ENCODE measurements around the gene TBC1D20. TPM values are rescaled to one million over a fixed set of nuclear protein-coding genes. Genes with fewer than 3 reads are reported as not detected.
"Not testable (repeated sequence)": the region's sequence is repeated elsewhere in the genome, so short reads cannot be mapped to it uniquely, and the experiment has no call there.

Gene TBC1D20
- total RNA-seq, 2 experiments from 2014 or later = 30.1 to 30.7 TPM

DNA sequence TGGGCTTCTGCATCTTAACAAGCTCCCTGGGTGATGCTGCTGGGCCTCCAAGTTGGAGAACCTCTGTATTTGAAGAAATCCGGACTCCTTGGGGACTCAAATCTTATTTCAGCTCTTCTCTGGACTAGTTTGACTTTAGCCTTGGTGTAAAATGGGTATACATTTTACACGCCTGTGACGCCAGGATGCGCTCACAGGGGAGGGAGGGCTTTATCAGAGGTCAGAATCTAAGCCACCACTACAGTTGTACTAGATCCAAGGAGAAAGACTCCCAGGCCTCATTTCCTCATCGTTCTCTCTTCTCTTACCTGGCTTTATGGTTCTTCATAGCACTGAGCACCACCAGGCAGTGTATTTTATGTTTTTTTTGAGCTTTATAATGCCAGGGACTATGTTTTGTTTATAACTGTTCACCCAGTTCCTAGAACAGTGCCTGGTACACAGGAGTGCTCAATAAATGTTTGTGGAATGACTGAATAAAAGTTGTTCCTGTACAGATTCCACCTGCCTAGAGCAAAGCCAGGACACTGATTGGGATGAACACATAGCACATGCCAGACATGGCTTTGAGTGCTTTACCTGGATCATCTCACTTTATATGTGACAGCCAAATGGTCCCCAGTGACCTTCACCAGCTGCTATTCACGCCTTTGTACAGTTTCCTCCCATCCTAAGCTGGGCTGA is 59.3 kb downstream of the TBC1D20 start:
- no peaks in the 10 kb centered on the region for H3K27me3 Mint-ChIP-seq (ENCODE audit: low read depth)
- ChIA-PET POLR2A (interaction anchor here (1.3 kb wide), 1 partner anchor 36 kb away, joined by 3 read pairs; no protein-coding TSS in a partner anchor), CTCF (interaction anchor here (0.9 to 1.3 kb wide), 3 partner anchors 11 to 59 kb away, joined by 3 to 7 read pairs (median 3); partner anchors contain the start of gene TBC1D20)
- H3K9me3 Mint-ChIP-seq (ENCODE audit: insufficient read depth) = no peaks in the 10 kb centered on the region
- H3K36me3 Mint-ChIP-seq (ENCODE audit: low read depth) = peaks cover 16% of the 10 kb centered on the region
- DNase-seq = no peak
- peak overlapping the region; percentile 60 for H3K27ac Mint-ChIP-seq
- H3K4me1 Mint-ChIP-seq (ENCODE audit: low read depth) = peaks cover 39% of the 10 kb centered on the region
- H3K4me3 Mint-ChIP-seq = no peak overlapping the region
- no peak for ATAC-seq

- ChIA-PET POLR2A (interaction anchor here (1.3 kb wide), 1 partner anchor 35 kb away, joined by 3 read pairs; no protein-coding TSS in a partner anchor), CTCF (interaction anchor here (0.7 to 1.3 kb wide), 4 partner anchors 11 to 60 kb away, joined by 3 to 7 read pairs (median 3); partner anchors contain the start of gene TBC1D20)
- no peak for DNase-seq
- H3K4me1 Mint-ChIP-seq (ENCODE audit: low read depth) = peaks cover 38% of the 10 kb centered on the region
- no peaks in the 10 kb centered on the region for H3K9me3 Mint-ChIP-seq (ENCODE audit: insufficient read depth)
- H3K27ac Mint-ChIP-seq = peak overlapping the region; percentile 60
- ATAC-seq = no peak
- H3K36me3 Mint-ChIP-seq (ENCODE audit: low read depth) = peaks cover 22% of the 10 kb centered on the region
- no peak overlapping the region for H3K4me3 Mint-ChIP-seq
- no peaks in the 10 kb centered on the region for H3K27me3 Mint-ChIP-seq (ENCODE audit: low read depth)
These were observed 59.8 kb downstream of the TBC1D20 start for GRCh38 chr20:402496-402885.

DNA sequence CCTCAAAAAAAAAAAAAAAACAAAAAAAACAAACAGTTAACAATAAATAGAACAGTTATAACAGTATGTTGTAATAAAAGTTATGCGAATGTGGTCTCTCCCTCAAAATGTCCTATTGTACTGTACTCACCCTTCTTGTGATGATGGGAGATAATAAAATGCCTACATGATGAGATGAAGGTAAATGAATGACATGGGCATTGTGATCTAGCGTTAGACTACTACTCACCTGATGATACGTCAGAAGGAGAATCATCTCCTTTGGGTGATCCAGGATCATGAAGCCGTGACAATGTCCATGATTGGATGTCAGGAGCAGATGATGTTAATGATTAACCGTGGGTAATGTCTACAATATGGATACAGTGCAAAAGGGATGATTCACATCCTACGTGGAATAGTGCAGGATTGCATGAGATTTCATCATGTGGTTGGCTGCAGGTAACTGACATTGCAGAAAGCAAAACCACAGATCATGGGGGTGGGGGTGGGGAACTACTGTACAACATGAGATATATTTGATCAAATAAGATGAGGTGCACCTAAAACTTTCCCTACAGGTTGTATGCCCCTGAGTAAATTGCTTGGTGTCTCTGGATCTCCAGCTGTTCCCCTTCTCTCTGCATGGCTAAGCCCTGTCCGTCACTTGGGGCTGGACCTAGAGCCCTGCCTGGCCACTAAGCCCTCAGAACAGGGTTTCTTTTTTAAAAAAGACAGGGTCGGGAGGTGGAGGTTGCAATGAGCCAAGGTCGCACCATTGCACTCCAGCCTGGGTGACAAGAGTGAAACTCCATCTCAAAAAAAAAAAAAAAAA is 60.4 kb downstream of the TBC1D20 start:
- Mint-ChIP-seq H3K4me1 (ENCODE audit: low read depth) (peaks cover 32% of the 10 kb centered on the region), H3K4me3 (no peak overlapping the region), H3K27ac (peak overlapping the region; percentile 60), H3K36me3 (ENCODE audit: low read depth) (peaks cover 25% of the 10 kb centered on the region), H3K9me3 (ENCODE audit: insufficient read depth) (no peaks in the 10 kb centered on the region), H3K27me3 (ENCODE audit: low read depth) (no peaks in the 10 kb centered on the region)
- DNase-seq = no peak
- no peak for ATAC-seq
- ChIA-PET POLR2A (no interaction called here), CTCF (interaction anchor here (0.7 to 1.3 kb wide), 6 partner anchors 11 to 60 kb away, joined by 3 to 7 read pairs (median 3); partner anchors contain the start of gene TBC1D20)

GRCh38 chr20:400454-401275 is 61.7 kb downstream of the TBC1D20 start:
- CTCF ChIA-PET = interaction anchor here (0.9 to 1.2 kb wide), 5 partner anchors 10 to 45 kb away, joined by 3 read pairs; no protein-coding TSS in a partner anchor

DNA sequence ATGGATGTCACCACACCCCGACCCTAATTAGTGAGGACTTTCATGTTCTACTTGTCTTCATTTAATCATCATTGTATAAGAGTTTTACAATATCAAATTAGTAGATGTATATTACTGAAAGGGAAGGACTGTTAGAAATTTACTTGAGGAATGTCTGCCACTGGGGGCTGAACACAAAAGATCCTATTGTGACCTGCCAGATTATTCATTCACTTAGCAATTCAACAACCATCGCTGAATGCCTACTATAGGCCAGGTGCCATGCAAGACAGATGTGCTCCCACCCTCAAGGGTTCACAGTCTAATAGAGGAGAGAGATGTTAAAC is 62.2 kb downstream of the TBC1D20 start:
- DNase-seq (no peak), ATAC-seq (no peak)
- H3K36me3 Mint-ChIP-seq (ENCODE audit: low read depth) = peaks cover 35% of the 10 kb centered on the region
- peaks cover 23% of the 10 kb centered on the region for H3K4me1 Mint-ChIP-seq (ENCODE audit: low read depth)
- CTCF ChIA-PET = interaction anchor here (0.9 to 1.1 kb wide), 2 partner anchors 16 to 34 kb away, joined by 3 read pairs; no protein-coding TSS in a partner anchor
- no peaks in the 10 kb centered on the region for H3K27me3 Mint-ChIP-seq (ENCODE audit: low read depth)
- no peaks in the 10 kb centered on the region for H3K9me3 Mint-ChIP-seq (ENCODE audit: insufficient read depth)
- POLR2A ChIA-PET = interaction anchor here (0.8 to 2.0 kb wide), 3 partner anchors 7 to 134 kb away, joined by 3 to 11 read pairs (median 5); partner anchors contain the start of gene RBCK1
- no peak overlapping the region for H3K4me3 Mint-ChIP-seq
- no peak overlapping the region for H3K27ac Mint-ChIP-seq

More at GRCh38 chr20:400454-401275, 61.7 kb downstream of the TBC1D20 start:
- no peak overlapping the region for H3K27ac Mint-ChIP-seq
- peaks cover 32% of the 10 kb centered on the region for H3K36me3 Mint-ChIP-seq (ENCODE audit: low read depth)
- H3K4me3 Mint-ChIP-seq = no peak overlapping the region
- POLR2A ChIA-PET = interaction anchor here (0.8 to 1.2 kb wide), 2 partner anchors 18 to 135 kb away, joined by 3 to 5 read pairs; no protein-coding TSS in a partner anchor
- ATAC-seq (no peak), DNase-seq (no peak)
- peaks cover 24% of the 10 kb centered on the region for H3K4me1 Mint-ChIP-seq (ENCODE audit: low read depth)
- no peaks in the 10 kb centered on the region for H3K27me3 Mint-ChIP-seq (ENCODE audit: low read depth)
- no peaks in the 10 kb centered on the region for H3K9me3 Mint-ChIP-seq (ENCODE audit: insufficient read depth)

- H3K36me3 Mint-ChIP-seq (ENCODE audit: low read depth) = peaks cover 39% of the 10 kb centered on the region
- no peaks in the 10 kb centered on the region for H3K9me3 Mint-ChIP-seq (ENCODE audit: insufficient read depth)
- CTCF ChIA-PET = interaction anchor here (1.7 kb wide), 1 partner anchor 8 kb away, joined by 7 read pairs; no protein-coding TSS in a partner anchor
- no peak overlapping the region for H3K4me3 Mint-ChIP-seq
- POLR2A ChIA-PET = interaction anchor here (2.0 kb wide), 1 partner anchor 8 kb away, joined by 11 read pairs; the partner anchor contains the start of gene RBCK1
- ATAC-seq = no peak
- no peak for DNase-seq
- peaks cover 23% of the 10 kb centered on the region for H3K4me1 Mint-ChIP-seq (ENCODE audit: low read depth)
- H3K27ac Mint-ChIP-seq = no peak overlapping the region
- H3K27me3 Mint-ChIP-seq (ENCODE audit: low read depth) = no peaks in the 10 kb centered on the region
These were observed 63.1 kb downstream of the TBC1D20 start for GRCh38 chr20:399182-399707.

DNA sequence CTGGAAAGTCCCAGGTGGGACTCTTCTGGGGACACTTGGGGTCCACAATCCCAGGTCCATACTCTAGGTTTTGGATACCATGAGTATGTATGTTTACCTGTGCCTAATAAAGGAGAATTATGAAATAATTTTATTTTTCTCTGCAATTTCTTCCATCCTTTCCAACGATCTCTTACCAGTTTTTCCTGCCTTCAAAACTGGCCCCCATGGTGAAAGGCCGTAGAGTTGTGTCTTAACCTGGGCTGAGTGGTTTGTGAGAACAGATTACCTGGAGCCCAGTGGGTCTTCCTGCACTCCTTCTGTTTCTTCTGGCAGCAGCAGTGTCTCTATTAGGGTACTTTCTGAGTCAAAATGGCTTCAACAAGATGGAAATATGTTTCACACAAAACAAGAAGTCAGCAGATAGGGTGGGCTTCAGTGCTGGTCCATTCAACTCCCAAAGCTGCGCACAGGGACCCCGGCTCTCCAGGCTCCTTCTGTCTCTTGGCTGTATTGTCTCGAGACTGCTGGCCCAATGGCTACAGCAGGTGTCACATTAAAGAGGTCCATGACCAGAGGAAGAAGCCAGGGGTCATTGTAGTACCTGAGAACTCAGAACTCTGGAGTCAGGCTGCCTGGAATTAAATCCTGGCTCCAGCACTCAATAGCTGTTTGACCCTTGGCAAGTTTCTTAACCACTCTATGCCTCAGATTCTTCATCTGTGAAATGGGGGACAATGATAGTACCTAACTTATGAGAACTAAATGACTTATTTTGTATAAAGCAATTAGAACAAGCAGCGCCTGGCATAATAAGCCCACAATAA is 64.7 kb downstream of the TBC1D20 start:
- CTCF ChIA-PET = interaction anchor here (1.0 to 1.7 kb wide), 2 partner anchors 10 to 25 kb away, joined by 3 to 7 read pairs; no protein-coding TSS in a partner anchor
- peaks cover 39% of the 10 kb centered on the region for H3K36me3 Mint-ChIP-seq (ENCODE audit: low read depth)

GRCh38 chr20:396619-397431 is 65.5 kb downstream of the TBC1D20 start:
- Mint-ChIP-seq H3K4me1 (ENCODE audit: low read depth) (peaks cover 11% of the 10 kb centered on the region), H3K27me3 (ENCODE audit: low read depth) (no peaks in the 10 kb centered on the region), H3K27ac (no peak overlapping the region), H3K36me3 (ENCODE audit: low read depth) (peaks cover 46% of the 10 kb centered on the region), H3K9me3 (ENCODE audit: insufficient read depth) (no peaks in the 10 kb centered on the region), H3K4me3 (no peak overlapping the region)
- ATAC-seq (no peak), DNase-seq (no peak)
- CTCF ChIA-PET = no interaction called here
- POLR2A ChIA-PET = interaction anchor here (0.6 to 1.0 kb wide), 2 partner anchors 11 to 105 kb away, joined by 3 read pairs; no protein-coding TSS in a partner anchor

More for the DNA sequence above, 64.7 kb downstream of the TBC1D20 start:
- Mint-ChIP-seq H3K27ac (peak overlapping the region; percentile 52), H3K27me3 (ENCODE audit: low read depth) (no peaks in the 10 kb centered on the region), H3K4me3 (no peak overlapping the region), H3K4me1 (ENCODE audit: low read depth) (peaks cover 18% of the 10 kb centered on the region), H3K9me3 (ENCODE audit: insufficient read depth) (no peaks in the 10 kb centered on the region)
- DNase-seq (no peak), ATAC-seq (no peak)
- POLR2A ChIA-PET = interaction anchor here (1.0 to 2.0 kb wide), 2 partner anchors 10 to 11 kb away, joined by 3 to 11 read pairs; partner anchors contain the start of gene RBCK1

- peaks cover 50% of the 10 kb centered on the region for H3K36me3 Mint-ChIP-seq (ENCODE audit: low read depth)
- ATAC-seq (no peak), DNase-seq (no peak)
- H3K9me3 Mint-ChIP-seq (ENCODE audit: insufficient read depth) = no peaks in the 10 kb centered on the region
- no peak overlapping the region for H3K27ac Mint-ChIP-seq
- CTCF ChIA-PET = no interaction called here
- peaks cover 8% of the 10 kb centered on the region for H3K4me1 Mint-ChIP-seq (ENCODE audit: low read depth)
- H3K4me3 Mint-ChIP-seq = no peak overlapping the region
- H3K27me3 Mint-ChIP-seq (ENCODE audit: low read depth) = no peaks in the 10 kb centered on the region
- POLR2A ChIA-PET = interaction anchor here (0.6 to 1.0 kb wide), 2 partner anchors 10 to 106 kb away, joined by 3 read pairs; no protein-coding TSS in a partner anchor
These were observed 66.1 kb downstream of the TBC1D20 start for GRCh38 chr20:396252-396618.

GRCh38 chr20:393296-393695 is 69.0 kb downstream of the TBC1D20 start:
- H3K27me3 Mint-ChIP-seq (ENCODE audit: low read depth); H3K27ac Mint-ChIP-seq; H3K4me3 Mint-ChIP-seq; CTCF ChIA-PET; H3K4me1 Mint-ChIP-seq (ENCODE audit: low read depth); ATAC-seq; DNase-seq; POLR2A ChIA-PET; H3K9me3 Mint-ChIP-seq (ENCODE audit: insufficient read depth): not testable (repeated sequence)
- H3K36me3 Mint-ChIP-seq (ENCODE audit: low read depth) = peaks cover 67% of the 10 kb centered on the region
